Panc1 (cell line): ENCODE measurements around the gene SNTN.

Experiments
- POLR2AphosphoS5 ChIP-seq: IDR thresholded peaks from 2 replicates; pipeline ENCODE4 v1.6.1; 2012; ENCODE audit warnings: mild to moderate bottlenecking, low read depth, low read length, moderate library complexity
- SIN3A ChIP-seq: IDR thresholded peaks from 2 replicates; pipeline ENCODE4 v1.6.1; 2012; ENCODE audit warnings: low read depth, mild to moderate bottlenecking, low read length, moderate library complexity, borderline replicate concordance; ENCODE audit not compliant: insufficient read depth
- TCF7L2 ChIP-seq: IDR thresholded peaks from 2 replicates; pipeline ENCODE4 v1.6.1; 2011; ENCODE audit warnings: mild to moderate bottlenecking, low read depth, low read length, inconsistent platforms
- TF ChIP-seq, protein P1 (sequence below): fragments of 450-650 bp; IDR thresholded peaks from 2 replicates; pipeline ENCODE4 v1.5.1; 2017; ENCODE audit warnings: mild to moderate bottlenecking
- TF ChIP-seq, protein P2 (sequence below), 2 experiments: IDR thresholded peaks; 2 replicates each; pipeline ENCODE4 v1.6.1; 2011 to 2012; ENCODE audit warnings: low read depth in 2 of 2, control low read depth in 1 of 2, low read length in 1 of 2, mild to moderate bottlenecking in 1 of 2, moderate library complexity in 1 of 2; ENCODE audit not compliant: insufficient read depth in 1 of 2

GRCh38 chr3:63685340-63685739 lies 32.9 kb downstream of the SNTN start:
- no peak for TF ChIP-seq SIN3A
- TF ChIP-seq, protein P1, sequence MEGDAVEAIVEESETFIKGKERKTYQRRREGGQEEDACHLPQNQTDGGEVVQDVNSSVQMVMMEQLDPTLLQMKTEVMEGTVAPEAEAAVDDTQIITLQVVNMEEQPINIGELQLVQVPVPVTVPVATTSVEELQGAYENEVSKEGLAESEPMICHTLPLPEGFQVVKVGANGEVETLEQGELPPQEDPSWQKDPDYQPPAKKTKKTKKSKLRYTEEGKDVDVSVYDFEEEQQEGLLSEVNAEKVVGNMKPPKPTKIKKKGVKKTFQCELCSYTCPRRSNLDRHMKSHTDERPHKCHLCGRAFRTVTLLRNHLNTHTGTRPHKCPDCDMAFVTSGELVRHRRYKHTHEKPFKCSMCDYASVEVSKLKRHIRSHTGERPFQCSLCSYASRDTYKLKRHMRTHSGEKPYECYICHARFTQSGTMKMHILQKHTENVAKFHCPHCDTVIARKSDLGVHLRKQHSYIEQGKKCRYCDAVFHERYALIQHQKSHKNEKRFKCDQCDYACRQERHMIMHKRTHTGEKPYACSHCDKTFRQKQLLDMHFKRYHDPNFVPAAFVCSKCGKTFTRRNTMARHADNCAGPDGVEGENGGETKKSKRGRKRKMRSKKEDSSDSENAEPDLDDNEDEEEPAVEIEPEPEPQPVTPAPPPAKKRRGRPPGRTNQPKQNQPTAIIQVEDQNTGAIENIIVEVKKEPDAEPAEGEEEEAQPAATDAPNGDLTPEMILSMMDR = no peak
- no peak for TF ChIP-seq TCF7L2
- no peak for TF ChIP-seq POLR2AphosphoS5
- TF ChIP-seq, protein P2, sequence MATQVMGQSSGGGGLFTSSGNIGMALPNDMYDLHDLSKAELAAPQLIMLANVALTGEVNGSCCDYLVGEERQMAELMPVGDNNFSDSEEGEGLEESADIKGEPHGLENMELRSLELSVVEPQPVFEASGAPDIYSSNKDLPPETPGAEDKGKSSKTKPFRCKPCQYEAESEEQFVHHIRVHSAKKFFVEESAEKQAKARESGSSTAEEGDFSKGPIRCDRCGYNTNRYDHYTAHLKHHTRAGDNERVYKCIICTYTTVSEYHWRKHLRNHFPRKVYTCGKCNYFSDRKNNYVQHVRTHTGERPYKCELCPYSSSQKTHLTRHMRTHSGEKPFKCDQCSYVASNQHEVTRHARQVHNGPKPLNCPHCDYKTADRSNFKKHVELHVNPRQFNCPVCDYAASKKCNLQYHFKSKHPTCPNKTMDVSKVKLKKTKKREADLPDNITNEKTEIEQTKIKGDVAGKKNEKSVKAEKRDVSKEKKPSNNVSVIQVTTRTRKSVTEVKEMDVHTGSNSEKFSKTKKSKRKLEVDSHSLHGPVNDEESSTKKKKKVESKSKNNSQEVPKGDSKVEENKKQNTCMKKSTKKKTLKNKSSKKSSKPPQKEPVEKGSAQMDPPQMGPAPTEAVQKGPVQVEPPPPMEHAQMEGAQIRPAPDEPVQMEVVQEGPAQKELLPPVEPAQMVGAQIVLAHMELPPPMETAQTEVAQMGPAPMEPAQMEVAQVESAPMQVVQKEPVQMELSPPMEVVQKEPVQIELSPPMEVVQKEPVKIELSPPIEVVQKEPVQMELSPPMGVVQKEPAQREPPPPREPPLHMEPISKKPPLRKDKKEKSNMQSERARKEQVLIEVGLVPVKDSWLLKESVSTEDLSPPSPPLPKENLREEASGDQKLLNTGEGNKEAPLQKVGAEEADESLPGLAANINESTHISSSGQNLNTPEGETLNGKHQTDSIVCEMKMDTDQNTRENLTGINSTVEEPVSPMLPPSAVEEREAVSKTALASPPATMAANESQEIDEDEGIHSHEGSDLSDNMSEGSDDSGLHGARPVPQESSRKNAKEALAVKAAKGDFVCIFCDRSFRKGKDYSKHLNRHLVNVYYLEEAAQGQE (IDR thresholded peaks at IDR 0.05; ENCODE audit: insufficient read depth in 1 of 2, low read depth in 2 of 2, low read length in 1 of 2) = no peak
